WTC11 (cell line): ENCODE measurements around the gene PDLIM7.

Source experiments
- AR ChIP-seq: fragments of 250-450 bp; sonication (Bioruptor Pico); IDR thresholded peaks from 2 replicates; pipeline ENCODE4 v1.9.0; 2021; ENCODE audit warnings: mild to moderate bottlenecking
- ZNF121 ChIP-seq: sonication (generic); formaldehyde crosslinking; IDR thresholded peaks from 2 replicates; pipeline ENCODE4 v1.8.0; 2023; ENCODE audit warnings: missing genetic modification reagents

- TF ChIP-seq AR (no peak), ZNF121 (CRISPR knock-in tag) (no peak)
These were observed 6.4 kb downstream of the PDLIM7 start for GRCh38 chr5:177490992-177491391.
